Activated naive CD4-positive, alpha-beta T cell treated with Interleukin-2 at 50 U/mL for 16 hours (primary cell): Measurements from ENCODE around the gene C11orf42.
"Not testable (repeated sequence)": the region's sequence is repeated elsewhere in the genome, so short reads cannot be mapped to it uniquely, and the experiment has no call there.

ENCODE experiments used
- DNase-seq: peaks from one replicate; pipeline ENCODE4 v3.0.0-alpha.2; 2020

C11orf42 gene

DNA sequence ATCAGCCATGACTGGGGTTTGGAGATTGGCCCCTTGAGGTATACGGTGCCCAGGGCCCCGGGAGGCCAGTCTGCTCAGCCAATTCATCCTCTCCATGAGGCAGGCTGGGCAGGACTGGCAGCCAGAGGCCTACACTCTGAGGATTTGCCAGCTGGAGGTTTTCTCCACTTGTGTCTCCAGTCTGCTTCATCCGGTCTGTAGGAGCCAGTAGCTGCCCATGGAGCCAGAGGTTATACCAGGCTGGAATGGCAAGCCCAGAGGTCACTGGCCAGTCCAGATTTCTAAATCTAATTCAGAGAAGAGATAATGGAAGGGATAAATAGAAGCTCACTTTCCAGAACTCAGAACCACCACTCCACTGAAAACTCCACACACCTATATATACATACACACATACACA is 19.1 kb downstream of the C11orf42 start:
- no peak for DNase-seq

DNA sequence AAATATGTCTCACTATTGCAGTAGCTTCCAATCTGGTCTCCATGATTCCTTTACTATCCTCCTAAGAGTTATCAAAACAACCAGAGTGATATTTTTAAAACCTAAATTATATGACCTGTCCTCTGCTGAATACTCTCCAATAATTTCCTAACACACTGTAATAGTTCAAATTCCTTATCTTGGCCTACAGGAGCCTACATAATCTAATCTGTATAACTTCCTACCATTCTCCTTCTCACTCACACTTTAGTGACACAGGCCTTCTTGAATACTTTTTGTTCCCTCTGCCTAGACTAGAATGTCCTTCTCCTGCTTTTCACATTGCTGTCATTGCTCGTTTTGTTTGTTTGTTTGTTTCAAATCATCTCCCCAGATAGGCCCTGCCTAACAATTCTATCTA is 19.7 kb downstream of the C11orf42 start:
- DNase-seq, result no peak

DNA sequence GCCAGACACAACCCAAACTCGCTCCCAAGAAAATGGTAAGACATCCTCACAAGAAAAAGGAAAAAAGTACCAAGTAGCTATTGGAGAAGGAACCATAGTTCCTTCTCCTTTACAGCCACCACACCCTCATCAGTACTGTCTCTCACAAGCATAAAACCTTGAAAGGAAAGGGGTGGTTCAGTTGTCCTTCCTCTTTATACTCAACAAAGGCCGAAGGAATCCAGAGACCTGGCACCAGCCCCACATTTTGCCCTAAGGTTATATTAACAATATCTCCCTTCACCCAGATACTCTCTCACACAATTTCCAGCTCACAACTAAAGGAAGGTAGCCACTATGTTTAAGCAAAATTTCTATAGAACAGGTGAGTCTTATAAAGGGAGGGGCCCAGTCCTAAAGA is 20.5 kb downstream of the C11orf42 start:
- DNase-seq, result no peak

DNA sequence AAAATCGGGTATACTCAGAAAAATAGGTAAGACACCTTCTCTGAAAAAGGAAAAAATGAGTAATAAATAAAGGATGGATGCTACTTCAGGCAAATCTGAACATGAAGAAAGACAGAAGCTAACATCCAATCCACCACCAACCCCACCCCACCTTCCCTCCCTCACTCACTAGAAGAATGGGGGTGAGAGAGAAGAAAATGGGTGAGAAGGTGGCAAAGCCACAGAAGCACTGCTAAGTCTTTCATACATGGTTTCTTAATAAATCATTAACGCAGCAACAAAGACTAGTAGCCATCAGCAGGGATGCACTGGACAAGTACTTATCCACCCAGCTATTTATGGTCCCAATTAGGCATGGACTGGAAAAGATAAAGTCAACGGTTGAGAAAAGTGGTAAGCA is 23.2 kb downstream of the C11orf42 start:
- DNase-seq, result no peak

DNA sequence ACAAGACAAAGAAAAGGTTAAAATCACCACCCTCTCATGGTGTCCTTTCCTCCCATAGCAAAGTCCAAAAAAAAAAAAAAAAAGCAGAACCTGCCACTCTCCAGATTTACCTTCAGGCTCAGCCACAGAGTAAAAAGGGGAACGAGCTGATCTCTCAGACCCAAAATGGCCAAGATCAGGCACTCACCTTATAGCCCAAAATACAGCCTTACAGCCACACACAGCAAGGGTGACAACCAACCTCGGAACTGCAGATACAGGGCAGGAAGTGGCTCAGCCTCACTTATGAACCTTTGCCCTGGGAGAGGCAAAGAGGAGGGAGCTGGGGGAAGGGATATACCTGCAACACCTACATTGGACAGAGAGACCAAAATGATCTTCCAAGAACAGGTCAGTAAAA is 24.6 kb downstream of the C11orf42 start:
- no peak for DNase-seq

DNA sequence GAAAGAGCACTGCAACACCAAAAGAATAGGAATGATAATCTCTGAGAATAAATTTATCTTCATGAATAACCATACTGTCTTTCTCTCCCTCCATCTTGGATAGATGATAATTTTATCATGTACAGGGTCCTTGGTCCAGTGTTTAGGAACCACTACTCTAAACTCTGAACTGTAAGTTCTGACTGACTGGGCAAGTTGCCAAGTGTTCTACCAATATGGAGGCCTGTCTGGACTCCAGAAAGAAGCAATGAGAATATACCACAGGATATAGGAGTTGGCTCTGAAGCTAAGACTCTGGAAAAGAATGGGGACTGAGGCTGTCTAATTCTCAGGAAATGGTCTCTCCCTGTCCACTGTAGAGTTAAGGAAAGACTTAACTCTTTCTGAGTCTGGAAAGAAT is 27.5 kb downstream of the C11orf42 start:
- no peak for DNase-seq

DNA sequence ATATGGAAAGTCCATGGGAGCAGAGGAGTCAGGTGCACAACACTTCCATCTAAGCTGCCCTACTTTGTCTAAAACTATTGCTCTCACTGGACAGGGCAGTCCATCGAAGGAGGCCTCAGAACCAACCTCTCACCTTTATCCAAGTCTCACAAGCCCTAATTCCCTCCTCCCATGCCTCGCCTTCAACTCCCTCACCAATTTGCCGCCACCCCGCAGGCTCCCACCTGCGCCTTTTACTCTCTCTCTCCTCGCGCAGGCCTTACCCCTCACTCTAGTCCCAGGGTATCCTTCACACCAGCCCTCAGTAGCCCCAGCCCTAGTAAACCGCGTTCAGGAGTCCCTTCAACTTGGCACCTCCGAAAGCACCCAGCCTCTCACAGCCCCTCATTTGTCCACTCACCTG is 28.6 kb downstream of the C11orf42 start:
- DNase-seq, result no peak

DNA sequence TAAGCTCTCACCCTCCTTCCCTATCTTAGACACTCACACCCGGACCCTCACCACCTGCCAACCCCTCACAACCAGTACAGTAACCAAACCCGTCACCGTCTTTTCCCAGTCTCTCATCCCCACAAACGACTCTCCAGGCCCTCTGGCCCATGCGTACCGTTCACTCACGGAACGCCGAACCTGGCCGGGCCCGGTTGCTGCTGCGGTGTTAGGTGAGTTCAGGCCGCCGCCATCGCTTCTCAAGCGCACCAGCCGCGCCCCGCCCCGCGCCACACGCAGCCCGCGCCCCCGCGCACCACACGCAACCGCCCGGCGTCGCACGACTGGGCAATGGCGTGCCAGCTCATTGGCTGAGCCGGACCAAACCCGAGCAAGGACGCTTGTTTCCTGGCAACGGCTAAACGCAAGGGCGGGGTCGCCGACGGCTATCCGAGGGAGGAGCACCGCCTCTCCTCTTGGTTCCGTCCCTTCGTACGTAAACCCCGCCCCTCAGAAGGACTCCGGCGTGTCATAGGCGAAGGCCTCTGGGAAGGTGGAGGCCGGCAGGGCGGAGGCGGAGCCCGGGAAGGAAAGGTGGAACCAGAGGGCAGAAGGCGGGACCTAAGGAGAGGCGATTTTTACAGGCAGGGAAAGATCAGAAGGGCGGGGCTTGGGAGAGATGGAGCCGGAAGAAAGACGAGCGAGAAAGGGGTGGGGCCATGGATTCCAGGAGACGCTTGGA is 29.2 kb downstream of the C11orf42 start, which contains the start of gene FHIP1B:
TSS of gene FHIP1B (minus strand) at position 250 of the 721 bp plus-strand sequence. CDS start 10,120 bp downstream, outside the sequence.
- peak; percentile 100 for DNase-seq

DNA sequence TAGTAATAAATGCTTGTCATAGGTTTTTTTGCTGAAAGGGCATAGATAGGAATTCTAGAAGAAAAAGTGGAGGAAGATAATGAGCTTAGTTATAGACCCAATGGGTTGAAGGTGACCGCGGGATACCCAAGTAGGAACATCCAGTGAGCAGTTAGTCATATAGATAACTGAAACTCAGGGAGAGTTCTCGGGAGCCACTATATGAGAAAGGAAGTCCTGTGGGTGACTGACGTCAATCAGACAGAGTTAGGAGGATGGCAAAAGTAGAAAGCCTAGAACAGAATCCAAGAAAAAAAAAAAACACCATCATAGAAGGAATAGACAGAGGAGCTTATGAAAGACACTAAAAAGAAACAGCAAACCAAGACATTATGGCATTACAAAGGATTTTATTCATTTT is 31.9 kb downstream of the C11orf42 start:
- no peak for DNase-seq

DNA sequence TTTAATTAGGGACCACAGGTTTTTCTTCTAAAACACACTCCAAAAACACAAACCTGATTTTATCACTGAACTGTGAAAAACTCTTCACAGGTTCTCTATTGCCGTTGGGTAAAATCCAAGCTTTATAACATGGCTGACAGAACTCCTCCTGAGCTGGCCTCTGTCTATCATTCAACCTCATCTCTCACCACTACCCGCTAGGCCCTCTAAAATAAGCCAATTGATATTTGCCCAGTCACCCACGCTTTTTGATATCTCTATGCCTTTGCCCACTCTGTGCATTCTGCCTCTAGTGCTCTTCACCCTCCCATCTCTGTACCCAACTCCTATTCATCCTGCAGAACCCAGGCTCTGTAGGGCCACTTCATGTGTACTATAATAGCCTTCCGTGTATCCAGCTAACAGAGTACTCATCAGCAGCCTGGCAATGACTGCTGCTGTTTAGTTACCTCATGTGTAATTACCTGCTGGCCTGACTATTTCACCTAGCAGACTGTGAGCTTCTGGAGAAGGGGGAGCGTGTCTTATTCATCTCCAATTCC is 32.5 kb downstream of the C11orf42 start:
- no peak for DNase-seq

DNA sequence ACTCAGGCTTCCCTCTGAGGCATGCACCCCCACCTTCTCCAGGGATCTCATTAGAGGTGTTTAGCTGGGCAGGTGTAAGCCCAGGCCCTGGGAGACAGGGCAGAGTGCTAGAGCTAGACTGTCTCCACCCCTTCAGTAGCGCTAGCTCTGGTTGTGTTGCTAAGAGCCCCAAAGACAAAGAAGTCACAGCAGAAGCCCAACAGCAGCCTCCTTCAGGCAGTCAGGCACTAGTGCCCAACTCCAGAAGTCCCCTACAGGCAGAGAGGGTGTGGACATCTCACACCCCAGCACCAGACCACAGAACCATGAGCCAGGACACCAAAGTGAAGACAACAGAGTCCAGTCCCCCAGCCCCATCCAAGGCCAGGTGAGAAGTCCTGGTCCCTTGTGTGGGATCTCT is 33.5 kb downstream of the C11orf42 start, which contains the start of gene CNGA4:
TSS of gene CNGA4 (plus strand) at position 188 of the 400 bp plus-strand sequence. CDS start at position 306, 118 bp downstream.
- no peak for DNase-seq

DNA sequence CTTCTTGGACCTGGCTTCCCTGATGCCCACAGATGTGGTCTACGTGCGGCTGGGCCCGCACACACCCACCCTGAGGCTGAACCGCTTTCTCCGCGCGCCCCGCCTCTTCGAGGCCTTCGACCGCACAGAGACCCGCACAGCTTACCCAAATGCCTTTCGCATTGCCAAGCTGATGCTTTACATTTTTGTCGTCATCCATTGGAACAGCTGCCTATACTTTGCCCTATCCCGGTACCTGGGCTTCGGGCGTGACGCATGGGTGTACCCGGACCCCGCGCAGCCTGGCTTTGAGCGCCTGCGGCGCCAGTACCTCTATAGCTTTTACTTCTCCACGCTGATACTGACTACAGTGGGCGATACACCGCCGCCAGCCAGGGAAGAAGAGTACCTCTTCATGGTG is 34.8 kb downstream of the C11orf42 start:
- DNase-seq, result no peak

DNA sequence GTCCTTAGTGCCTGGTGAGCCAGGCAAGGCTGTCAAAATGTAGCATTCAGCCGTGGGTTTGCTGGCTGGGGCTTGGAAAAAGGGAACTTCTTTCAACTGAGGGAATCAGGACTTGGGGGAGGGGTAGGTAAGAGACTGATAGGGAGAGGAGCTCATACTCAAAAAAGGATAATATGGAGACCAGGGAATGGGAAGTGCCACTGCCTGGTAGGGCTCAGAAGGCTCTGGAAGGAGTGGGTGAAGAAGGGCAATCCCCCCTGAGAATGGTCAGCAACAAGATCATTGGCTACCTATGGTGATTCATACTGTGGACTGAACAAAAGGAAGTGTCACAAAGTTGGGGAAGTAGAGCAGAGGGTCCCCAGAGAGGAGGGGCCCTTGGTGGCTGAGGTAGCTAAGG is 35.4 kb downstream of the C11orf42 start:
- DNase-seq, result no peak

DNA sequence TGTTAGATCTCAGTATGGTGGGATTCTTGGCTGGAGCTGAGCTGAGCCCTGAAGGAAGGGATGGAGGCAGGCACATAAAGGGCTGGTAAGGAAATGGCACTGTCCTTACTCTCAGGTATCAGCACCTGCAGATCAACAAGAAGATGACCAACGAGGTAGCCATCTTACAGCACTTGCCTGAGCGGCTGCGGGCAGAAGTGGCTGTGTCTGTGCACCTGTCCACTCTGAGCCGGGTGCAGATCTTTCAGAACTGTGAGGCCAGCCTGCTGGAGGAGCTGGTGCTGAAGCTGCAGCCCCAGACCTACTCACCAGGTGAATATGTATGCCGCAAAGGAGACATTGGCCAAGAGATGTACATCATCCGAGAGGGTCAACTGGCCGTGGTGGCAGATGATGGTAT is 36.0 kb downstream of the C11orf42 start:
- no peak for DNase-seq

DNA sequence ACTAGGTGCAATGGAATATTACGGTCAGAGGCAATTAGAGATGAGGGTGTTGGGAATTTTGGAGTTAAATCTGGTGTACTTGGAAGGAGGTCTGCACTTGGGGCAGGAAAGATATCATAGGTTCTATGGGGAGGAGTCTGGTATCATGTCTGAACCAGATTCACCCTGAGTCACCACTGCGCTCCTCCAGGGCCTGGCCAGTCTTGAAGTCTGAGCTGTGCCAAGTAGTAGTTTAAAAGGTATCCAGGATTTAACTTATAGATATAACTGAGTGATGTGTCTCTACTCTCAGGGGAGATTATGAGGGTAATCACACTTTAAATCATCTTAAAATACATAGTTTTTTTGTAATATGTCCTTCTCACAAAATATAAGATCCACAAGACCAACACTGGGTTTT is 40.2 kb downstream of the C11orf42 start:
- no peak for DNase-seq

DNA sequence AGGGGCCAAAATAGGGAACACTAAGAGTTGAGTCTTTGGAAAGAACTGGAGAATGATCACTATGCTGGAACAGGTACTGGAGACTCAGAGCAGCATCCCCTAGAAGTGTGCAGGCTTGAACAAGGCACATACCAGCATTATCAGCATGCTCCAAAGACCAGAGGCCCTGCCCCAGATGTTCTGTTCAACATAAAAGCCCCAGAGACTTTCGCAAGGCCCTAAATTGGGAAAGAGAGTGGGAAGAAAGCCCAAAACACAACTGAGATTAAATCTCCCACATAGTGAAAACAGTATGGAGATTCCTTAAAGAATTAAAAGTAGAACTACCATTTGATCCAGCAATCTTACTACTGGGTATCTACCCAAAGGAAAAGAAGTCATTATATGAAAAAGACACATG is 42.9 kb downstream of the C11orf42 start:
- no peak for DNase-seq

DNA sequence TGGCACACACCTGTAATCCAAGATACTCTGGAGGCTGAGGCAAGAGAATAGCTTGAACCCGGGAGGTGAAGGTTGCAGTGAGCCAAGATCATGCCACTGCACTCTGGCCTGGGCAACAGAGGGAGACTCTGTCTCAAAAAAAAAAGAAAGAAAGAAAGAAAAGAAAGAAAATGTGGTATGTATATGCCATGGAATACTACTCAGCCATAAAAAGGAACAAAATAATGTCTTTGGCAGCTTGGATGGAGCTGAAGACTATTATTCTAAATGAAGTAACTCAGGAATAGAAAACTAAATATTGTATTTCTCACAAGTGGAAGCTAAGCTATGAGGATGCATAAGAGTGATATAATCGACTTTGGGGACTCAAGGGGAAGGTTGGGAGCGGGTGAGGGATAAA is 43.5 kb downstream of the C11orf42 start:
- not testable (repeated sequence) for DNase-seq

DNA sequence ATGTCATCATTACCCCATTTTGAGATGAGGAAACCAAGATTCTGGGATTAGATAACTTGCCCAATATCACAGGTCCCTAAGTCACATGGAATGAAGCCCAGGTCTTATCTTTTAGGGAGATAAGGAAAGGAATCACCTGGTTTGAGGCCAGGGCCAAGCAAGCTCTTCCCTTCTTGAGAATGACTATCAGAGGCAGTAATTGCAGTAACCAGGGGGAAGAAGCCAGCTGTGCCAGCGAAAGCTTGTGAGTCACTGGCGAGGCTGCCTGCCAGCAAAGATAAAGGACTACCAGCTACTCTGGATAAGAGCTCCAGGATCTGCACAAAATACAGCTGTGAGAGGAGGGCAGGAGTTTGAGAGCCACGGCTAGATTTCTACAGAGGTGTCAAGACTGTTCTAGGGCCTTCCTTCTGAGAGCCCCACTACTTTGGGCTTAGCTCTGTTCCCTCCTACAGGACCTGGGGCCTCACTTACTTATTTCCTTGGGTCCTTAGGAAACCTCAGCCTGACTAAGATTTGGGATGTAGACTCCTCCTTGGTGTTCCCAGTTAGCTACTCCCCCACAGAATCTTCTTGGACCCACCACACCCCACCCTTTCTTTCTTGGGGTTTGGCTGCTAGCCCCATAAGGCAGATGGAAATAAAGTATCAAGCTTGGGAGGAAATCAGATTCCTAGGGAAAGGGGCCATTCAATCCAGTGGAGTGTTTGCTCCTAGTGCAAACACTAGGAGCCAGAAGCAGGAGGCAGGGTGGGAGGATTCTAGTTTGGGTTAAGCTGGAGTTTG is 44.6 kb downstream of the C11orf42 start:
- no peak for DNase-seq

DNA sequence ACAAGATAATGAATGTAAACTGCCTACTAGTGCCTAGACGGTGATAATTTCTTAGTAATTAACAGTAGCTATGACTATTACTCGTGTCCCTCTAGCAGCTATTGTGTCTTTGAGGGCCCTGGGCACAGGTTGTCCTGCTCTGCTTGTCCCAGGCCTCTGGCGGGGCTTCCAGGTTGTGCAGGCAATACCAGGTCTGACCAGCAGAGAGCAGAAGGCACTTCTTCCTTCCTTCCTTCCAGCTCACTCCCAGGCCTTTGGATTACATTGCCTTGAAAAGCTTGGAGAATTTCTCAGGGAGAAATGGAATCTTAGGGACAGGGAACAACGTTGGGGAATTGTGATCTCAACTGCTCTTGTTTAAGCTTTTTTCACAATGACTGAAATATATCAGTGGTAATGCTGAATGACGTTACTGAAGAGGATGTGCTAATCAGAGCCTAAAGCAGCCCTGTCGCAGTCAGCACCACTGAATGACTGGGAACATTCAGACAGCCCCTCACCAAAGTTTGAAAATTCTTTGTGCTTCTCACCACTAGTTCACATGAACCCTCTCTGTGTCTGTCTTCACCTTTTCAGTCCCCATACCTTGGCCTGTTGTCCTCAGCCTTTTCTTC is 45.9 kb downstream of the C11orf42 start:
- peak; percentile 55 for DNase-seq

DNA sequence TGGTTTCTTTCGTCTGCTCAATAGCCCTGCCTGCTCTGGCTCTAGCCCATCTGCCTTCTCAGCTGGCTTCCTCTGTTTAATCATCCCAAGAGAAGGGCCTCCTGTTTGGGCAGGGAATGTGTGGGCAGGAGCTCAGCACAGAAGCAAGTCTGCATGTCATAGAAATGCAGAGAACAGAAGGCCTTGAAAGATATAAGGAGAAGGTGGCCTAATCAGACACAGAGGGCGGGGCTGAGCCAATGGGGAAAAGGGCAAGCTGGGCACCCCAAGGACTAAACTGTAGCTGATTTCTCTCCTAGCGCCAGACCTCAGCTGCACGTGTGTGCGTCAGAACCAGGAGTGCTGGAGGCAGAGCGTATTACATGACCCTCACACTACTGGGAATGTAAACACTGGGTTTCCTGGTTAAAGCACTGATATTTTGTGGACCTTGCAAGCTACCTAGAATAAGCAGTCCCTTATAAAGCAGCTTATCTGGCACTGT is 46.7 kb downstream of the C11orf42 start:
- DNase-seq, result no peak

DNA sequence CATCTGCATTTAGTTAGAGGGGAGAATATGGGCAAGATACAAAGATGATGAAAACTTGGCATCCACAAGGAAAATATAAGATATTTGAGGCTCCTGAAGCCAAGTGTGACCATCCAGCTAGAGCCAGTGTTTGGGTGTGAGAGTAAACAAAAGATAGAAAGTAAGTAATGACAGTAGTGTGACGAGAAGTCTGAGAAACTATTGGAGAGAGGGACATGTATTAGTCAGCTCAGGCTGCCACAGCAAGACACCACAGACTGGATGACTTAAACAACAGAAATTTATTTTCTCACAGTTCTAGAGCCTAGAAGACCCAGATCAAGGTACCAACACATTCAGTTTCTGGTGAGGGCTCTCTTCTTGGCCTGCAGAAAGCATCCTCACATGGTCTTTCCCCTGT is 47.8 kb downstream of the C11orf42 start:
- DNase-seq, result no peak

DNA sequence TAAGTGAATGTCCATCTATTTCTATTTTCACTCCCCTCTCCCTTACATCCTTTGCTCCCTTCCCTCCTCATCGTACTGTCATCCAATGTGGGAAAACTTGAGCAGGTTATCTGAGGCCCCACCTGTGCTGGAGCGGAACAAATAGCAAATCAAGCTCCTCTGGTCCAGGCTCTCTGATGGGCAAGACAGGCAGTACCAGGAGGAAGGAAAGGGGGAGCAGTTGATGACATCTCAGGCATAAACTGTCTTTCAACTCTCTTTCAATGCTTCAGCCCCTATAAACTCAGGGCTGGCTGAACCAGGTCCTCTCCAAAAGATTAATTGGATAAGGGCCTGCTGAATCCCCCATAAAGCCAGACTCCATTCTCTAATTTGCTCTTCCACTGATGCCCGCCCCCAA is 52.8 kb downstream of the C11orf42 start:
- no peak for DNase-seq

DNA sequence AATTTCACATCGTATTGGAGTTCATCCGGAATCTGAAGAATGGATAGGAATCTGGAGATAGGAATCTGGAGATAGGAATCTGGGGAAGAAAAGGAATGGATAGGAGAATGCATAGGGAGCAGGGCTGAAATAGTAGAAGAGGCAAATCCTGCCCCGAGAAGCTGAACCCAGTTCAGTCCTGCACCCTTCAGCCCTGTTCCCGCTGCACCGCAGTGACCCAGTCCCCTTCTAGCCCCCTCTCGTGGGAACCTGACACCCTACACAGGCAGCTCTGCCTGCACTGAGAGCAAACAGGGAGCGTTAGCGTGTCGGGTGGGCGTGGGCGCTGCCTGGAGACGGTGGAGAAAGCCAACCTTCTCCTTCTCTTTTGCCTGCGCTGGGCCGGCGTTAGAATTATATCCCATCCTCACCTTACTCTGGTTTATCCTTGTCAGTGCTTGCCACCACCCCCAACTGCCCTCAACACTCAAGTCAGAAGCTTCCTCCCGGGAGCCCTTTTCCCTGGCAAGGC is 53.3 kb downstream of the C11orf42 start:
- no peak for DNase-seq
